HCT116 (cell line): ENCODE results near the gene RHBDF1. TPM values are rescaled to one million over a fixed set of nuclear protein-coding genes. Genes with fewer than 3 reads are reported as not detected.

Experiments
- ATAC-seq: fragments of 200-7000 bp; cut with Tn5 transposase; 2 replicates; pipeline ENCODE4 v1.9.1; 2020; ENCODE audit warnings: mild to moderate bottlenecking, moderate library complexity
- BruUV-seq: library from RNA; stranded (reverse); fragments of 400-500 nt; replicated peaks from 2 replicates; lab custom pipeline; 2021; lab: Mats Ljungman, UMichigan
- CTCF ChIA-PET: fragments of 300-600 bp; sonication (Branson Sonifier 250); formaldehyde crosslinking; loops from one replicate; lab custom pipeline; 2021; ENCODE audit warnings: antibody characterized with exemption; lab: Charles Lee
- POLR2A ChIA-PET: fragments of 300-600, 350-600 bp; sonication (Branson Sonifier 250); formaldehyde crosslinking; loops from one replicate; lab custom pipeline; 2021; ENCODE audit warnings: antibody characterized with exemption; lab: Charles Lee
- RAD21 ChIA-PET, 2 experiments: fragments of 300-600 bp; sonication (Branson Sonifier 250); formaldehyde crosslinking; loops; one replicate each; lab custom pipeline; 2023; ENCODE audit warnings: low total read pairs in 2 of 2; ENCODE audit not compliant: uncharacterized antibody in 2 of 2, unreplicated experiment in 2 of 2, low non-redundant PET in 1 of 2; lab: Charles Lee
- DNase-seq: peaks from one replicate; pipeline ENCODE4 v3.0.0-alpha.2; 2010; ENCODE audit warnings: low read depth, low spot score
- H2AFZ ChIP-seq: fragments of 200-600 bp; shearing (Covaris generic), sonication (generic); 2 replicates; pipeline ENCODE4 v1.6.1; 2017; ENCODE audit warnings: low read depth, mixed run types, mixed read lengths, antibody characterized with exemption, low read length; ENCODE audit not compliant: poor library complexity, severe bottlenecking
- H3K27ac ChIP-seq: 2 replicates; pipeline ENCODE4 v1.5.1; 2012; ENCODE audit warnings: low read depth, low read length
- H3K27me3 ChIP-seq: fragments of 200-600 bp; sonication (generic); 2 replicates; pipeline ENCODE4 v1.6.1; 2016; ENCODE audit warnings: mixed run types, low read length, mixed read lengths; ENCODE audit not compliant: insufficient read depth
- H3K36me3 ChIP-seq, 2 experiments: fragments of 200-500 bp in 1 of 2; fragments of 200-600 bp in 1 of 2; sonication (Bioruptor generic) in 1 of 2; sonication (generic) in 1 of 2; 2 replicates each; pipeline versions ENCODE4 v1.5.1 to v1.6.1; 2014 to 2016; ENCODE audit warnings: low read length in 2 of 2, inconsistent platforms in 1 of 2, mixed read lengths in 1 of 2, mixed run types in 1 of 2; ENCODE audit not compliant: insufficient read depth in 2 of 2, control insufficient read depth in 1 of 2
- H3K4me1 ChIP-seq, 2 experiments: fragments of 200-600 bp in 1 of 2; sonication (generic) in 1 of 2; 2 replicates each; pipeline versions ENCODE4 v1.5.1 to v1.6.1; 2012 to 2017; ENCODE audit warnings: low read length in 2 of 2, inconsistent platforms in 1 of 2, mild to moderate bottlenecking in 1 of 2, mixed read lengths in 1 of 2, mixed run types in 1 of 2, moderate library complexity in 1 of 2; ENCODE audit not compliant: insufficient read depth in 2 of 2, control insufficient read depth in 1 of 2
- H3K4me2 ChIP-seq: fragments of 200-600 bp; sonication (generic); 2 replicates; pipeline ENCODE4 v1.6.1; 2017; ENCODE audit warnings: mixed run types, low read length, mixed read lengths
- H3K4me3 ChIP-seq, 2 experiments: fragments of 200-600 bp in 1 of 2; sonication (generic) in 1 of 2; replicated peaks in 1 of 2; 2 replicates each; pipeline ENCODE4 v1.5.1; 2011 to 2016; ENCODE audit warnings: low read length in 2 of 2, control low read depth in 1 of 2, low read depth in 1 of 2, mild to moderate bottlenecking in 1 of 2, mixed read lengths in 1 of 2, mixed run types in 1 of 2
- H3K79me2 ChIP-seq: fragments of 200-600 bp; sonication (generic); 2 replicates; pipeline ENCODE4 v1.6.1; 2017; ENCODE audit warnings: mild to moderate bottlenecking, mixed run types, low read length, moderate library complexity, mixed read lengths; ENCODE audit not compliant: insufficient read depth
- H3K9ac ChIP-seq: fragments of 200-600 bp; sonication (generic); 2 replicates; pipeline ENCODE4 v1.6.1; 2016; ENCODE audit warnings: low read length, mixed read lengths
- H3K9me2 ChIP-seq: fragments of 200-600 bp; sonication (generic), shearing (Covaris generic); 2 replicates; pipeline ENCODE4 v1.6.1; 2017; ENCODE audit warnings: mixed run types, mild to moderate bottlenecking, moderate library complexity; ENCODE audit not compliant: insufficient read depth
- H3K9me3 ChIP-seq, 2 experiments: fragments of 200-500 bp in 1 of 2; fragments of 200-600 bp in 1 of 2; sonication (Bioruptor generic) in 1 of 2; sonication (generic) in 1 of 2; 2 replicates each; pipeline ENCODE4 v1.6.1; 2014 to 2017; ENCODE audit warnings: low read length in 2 of 2, mixed read lengths in 2 of 2, inconsistent platforms in 1 of 2, low read depth in 1 of 2, mild to moderate bottlenecking in 1 of 2, mixed run types in 1 of 2, moderate library complexity in 1 of 2; ENCODE audit not compliant: control insufficient read depth in 1 of 2, insufficient read depth in 1 of 2
- H4K20me1 ChIP-seq: fragments of 200-600 bp; sonication (generic), shearing (Covaris generic); 2 replicates; pipeline ENCODE4 v1.6.1; 2017; ENCODE audit warnings: mixed run types, mild to moderate bottlenecking, moderate library complexity; ENCODE audit not compliant: insufficient read depth
- CEBPB ChIP-seq: IDR thresholded peaks from 2 replicates; pipeline ENCODE4 v1.6.1; 2012; ENCODE audit warnings: low read depth
- EZH2phosphoT487 ChIP-seq: fragments of 200-600 bp; IDR thresholded peaks from 2 replicates; pipeline ENCODE4 v1.6.1; 2018; ENCODE audit warnings: antibody characterized with exemption, borderline replicate concordance
- FOSL1 ChIP-seq: IDR thresholded peaks from 2 replicates; pipeline ENCODE4 v1.6.1; 2012; ENCODE audit warnings: low read depth
- JUND ChIP-seq: IDR thresholded peaks from 2 replicates; pipeline ENCODE4 v1.6.1; 2012
- POLR2A ChIP-seq: IDR thresholded peaks from 2 replicates; pipeline ENCODE4 v1.7.0; 2011; ENCODE audit warnings: borderline replicate concordance; ENCODE audit not compliant: insufficient read depth, insufficient read length; ENCODE audit errors: extremely low read depth
- RAD21 ChIP-seq: IDR thresholded peaks from 2 replicates; pipeline ENCODE4 v1.6.1; 2012; ENCODE audit warnings: low read depth, mild to moderate bottlenecking
- SRF ChIP-seq: IDR thresholded peaks from 2 replicates; pipeline ENCODE4 v1.6.1; 2012; ENCODE audit warnings: low read depth
- TCF7L2 ChIP-seq: IDR thresholded peaks from 2 replicates; pipeline ENCODE4 v1.7.0; 2011; ENCODE audit warnings: borderline replicate concordance, inconsistent platforms; ENCODE audit not compliant: insufficient read depth, insufficient read length; ENCODE audit errors: extremely low read depth
- YY1 ChIP-seq: IDR thresholded peaks from 2 replicates; pipeline ENCODE4 v1.6.1; 2011; ENCODE audit warnings: low read length, low read depth, moderate library complexity, mild to moderate bottlenecking; ENCODE audit not compliant: insufficient replicate concordance; ENCODE audit errors: extremely low read depth
- ZFX ChIP-seq: fragments of 450-650 bp; IDR thresholded peaks from 2 replicates; pipeline ENCODE4 v1.6.1; 2017
- intact Hi-C: fragments of 100-400 bp; cut with micrococcal nuclease; formaldehyde crosslinking; loops from 2 replicates; pipeline ENCODE4 v1.10.0; 2022
- total RNA-seq: library from RNA; stranded (reverse); gene quantifications from one replicate; pipeline ENCODE4 v1.2.1, GENCODE V29; 2021; ENCODE audit not compliant: unreplicated experiment
- TF ChIP-seq, protein P1 (sequence below), 3 experiments: fragments of 200-600 bp in 1 of 3; sonication (generic) in 1 of 3; IDR thresholded peaks in 2 of 3; conservative IDR thresholded peaks in 1 of 3; 2 replicates each; pipeline ENCODE4 v1.5.1; 2012 to 2017; ENCODE audit warnings: low read depth in 2 of 3, low read length in 2 of 3, antibody characterized with exemption in 1 of 3, borderline replicate concordance in 1 of 3, control low read depth in 1 of 3, mild to moderate bottlenecking in 1 of 3, mixed read lengths in 1 of 3, mixed run types in 1 of 3, moderate library complexity in 1 of 3; ENCODE audit not compliant: insufficient read depth in 1 of 3
- TF ChIP-seq, protein P2 (sequence below): IDR thresholded peaks from 2 replicates; pipeline ENCODE4 v1.6.1; 2012

The RHBDF1 gene
- total RNA-seq, 1 experiment from 2014 or later: 19.8 TPM

DNA sequence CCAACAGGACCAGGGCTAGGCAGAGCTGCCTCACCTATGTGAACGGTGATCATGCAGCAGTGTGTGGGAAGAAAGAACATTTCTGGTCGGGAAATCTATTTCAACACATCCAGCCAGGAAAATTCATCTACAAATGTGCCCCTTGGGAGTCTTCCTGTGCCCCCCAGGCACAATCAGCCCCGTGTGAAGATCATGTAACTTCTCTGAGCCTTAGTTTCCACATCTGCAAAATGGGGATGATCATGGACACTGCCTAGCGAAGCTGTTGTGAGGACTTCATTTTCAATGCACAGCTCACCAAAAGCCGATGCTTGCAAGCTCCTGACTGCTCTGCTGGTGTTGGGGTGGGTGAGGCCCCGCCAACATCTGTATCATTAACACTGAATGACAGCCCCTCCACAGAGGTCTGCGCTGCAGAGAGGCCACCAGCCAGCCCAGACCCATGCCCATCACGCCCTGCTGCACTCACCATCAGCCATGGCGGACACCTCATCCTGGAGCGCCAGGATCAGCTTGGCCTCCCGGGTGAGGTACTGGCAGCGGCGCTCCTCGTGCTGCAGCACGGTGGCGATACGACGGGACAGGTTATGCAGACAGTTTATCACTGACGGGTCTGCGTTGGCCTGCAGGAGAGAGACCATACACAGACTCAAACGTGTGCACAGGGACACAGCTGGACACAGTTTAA is 39.9 kb upstream of the RHBDF1 start:
- no peaks in the 10 kb centered on the region for H3K9me3 ChIP-seq
- ChIA-PET CTCF (no interaction called here), POLR2A (no interaction called here), RAD21 (no interaction called here)
- intact Hi-C loops: no loop called here
- H3K9me2 ChIP-seq: no peaks in the 10 kb centered on the region
- BruUV-seq: no TSS peak
- TF ChIP-seq SRF (no peak), RAD21 (no peak), POLR2A (no peak), TCF7L2 (no peak), JUND (no peak), EZH2phosphoT487 (no peak), ZFX (no peak), CEBPB (no peak), FOSL1 (no peak), YY1 (no peak)
- TF ChIP-seq, protein P1, sequence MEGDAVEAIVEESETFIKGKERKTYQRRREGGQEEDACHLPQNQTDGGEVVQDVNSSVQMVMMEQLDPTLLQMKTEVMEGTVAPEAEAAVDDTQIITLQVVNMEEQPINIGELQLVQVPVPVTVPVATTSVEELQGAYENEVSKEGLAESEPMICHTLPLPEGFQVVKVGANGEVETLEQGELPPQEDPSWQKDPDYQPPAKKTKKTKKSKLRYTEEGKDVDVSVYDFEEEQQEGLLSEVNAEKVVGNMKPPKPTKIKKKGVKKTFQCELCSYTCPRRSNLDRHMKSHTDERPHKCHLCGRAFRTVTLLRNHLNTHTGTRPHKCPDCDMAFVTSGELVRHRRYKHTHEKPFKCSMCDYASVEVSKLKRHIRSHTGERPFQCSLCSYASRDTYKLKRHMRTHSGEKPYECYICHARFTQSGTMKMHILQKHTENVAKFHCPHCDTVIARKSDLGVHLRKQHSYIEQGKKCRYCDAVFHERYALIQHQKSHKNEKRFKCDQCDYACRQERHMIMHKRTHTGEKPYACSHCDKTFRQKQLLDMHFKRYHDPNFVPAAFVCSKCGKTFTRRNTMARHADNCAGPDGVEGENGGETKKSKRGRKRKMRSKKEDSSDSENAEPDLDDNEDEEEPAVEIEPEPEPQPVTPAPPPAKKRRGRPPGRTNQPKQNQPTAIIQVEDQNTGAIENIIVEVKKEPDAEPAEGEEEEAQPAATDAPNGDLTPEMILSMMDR (IDR thresholded peaks at IDR 0.05 in 2 of 3, conservative IDR thresholded peaks at IDR 0.05 in 1 of 3; ENCODE audit: borderline replicate concordance in 1 of 3, insufficient read depth in 1 of 3, low read depth in 2 of 3, low read length in 2 of 3): no peak
- TF ChIP-seq, protein P2, sequence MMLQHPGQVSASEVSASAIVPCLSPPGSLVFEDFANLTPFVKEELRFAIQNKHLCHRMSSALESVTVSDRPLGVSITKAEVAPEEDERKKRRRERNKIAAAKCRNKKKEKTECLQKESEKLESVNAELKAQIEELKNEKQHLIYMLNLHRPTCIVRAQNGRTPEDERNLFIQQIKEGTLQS: no peak
- no peak overlapping the region for H3K4me2 ChIP-seq
- ATAC-seq (no peak), DNase-seq (no peak)
- H3K79me2 ChIP-seq: no peaks in the 10 kb centered on the region
- H3K4me3 ChIP-seq: no peak overlapping the region
- H3K36me3 ChIP-seq: 0 out of 4 replicates have a peak, but pooled peaks cover 0 to 6% of the 10 kb centered on the region in 2 experiments
- H4K20me1 ChIP-seq: no peaks in the 10 kb centered on the region
- peaks cover 8 to 26% of the 10 kb centered on the region in 2 experiments for H3K4me1 ChIP-seq
- no peak overlapping the region for H2AFZ ChIP-seq
- no peak overlapping the region for H3K27ac ChIP-seq
- no peaks in the 10 kb centered on the region for H3K27me3 ChIP-seq
- H3K9ac ChIP-seq: no peak overlapping the region
